ENCODE measurements around the gene ISG15. TPM values are rescaled to one million over a fixed set of nuclear protein-coding genes. Genes with fewer than 3 reads are reported as not detected.

The ISG15 gene
- total and polyA plus RNA-seq, 2 experiments from 2014 or later, result 62.3 to 89.6 TPM

DNA sequence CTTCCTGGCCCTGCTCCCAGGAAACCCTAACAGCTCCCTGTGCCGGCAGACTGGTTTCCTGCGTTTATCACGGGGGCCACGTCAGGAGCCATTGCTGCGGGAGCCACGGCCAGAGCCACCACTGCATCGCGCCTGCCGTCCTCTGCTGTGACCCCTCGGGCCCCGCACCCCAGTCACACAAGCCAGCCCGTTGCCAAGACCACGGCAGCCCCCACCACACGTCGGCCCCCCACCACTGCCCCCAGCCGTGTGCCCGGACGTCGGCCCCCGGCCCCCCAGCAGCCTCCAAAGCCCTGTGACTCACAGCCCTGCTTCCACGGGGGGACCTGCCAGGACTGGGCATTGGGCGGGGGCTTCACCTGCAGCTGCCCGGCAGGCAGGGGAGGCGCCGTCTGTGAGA is 34.7 kb downstream of the ISG15 start:
- Histone ChIP-seq H3K27me3 (no peaks in the 10 kb centered on the region), H2AFZ (no peak overlapping the region), H3K27ac (no peak overlapping the region), H3K36me3 (replicated peaks; ENCODE audit: insufficient read depth, low read depth) (no peaks in the 10 kb centered on the region), H3K4me1 (ENCODE audit: insufficient read depth) (no peaks in the 10 kb centered on the region), H3K4me3 (no peak overlapping the region), H3K4me2 (no peak overlapping the region), H3K79me2 (no peaks in the 10 kb centered on the region), H4K20me1 (ENCODE audit: insufficient read depth, poor library complexity, severe bottlenecking) (no peaks in the 10 kb centered on the region), H3K9me2 (replicated peaks; ENCODE audit: insufficient read depth) (no peaks in the 10 kb centered on the region), H3K9me3 (ENCODE audit: low read depth) (no peaks in the 10 kb centered on the region)
- DNase-seq (ENCODE audit: low spot score), result no peak
- 94% methylated on average over 3 of the region's 25 CpGs for WGBS (ENCODE audit: low lambda C conversion rate, missing lambda C conversion rate)
- no peak for TF ChIP-seq EZH2 (IDR thresholded peaks at IDR 0.05; ENCODE audit: borderline replicate concordance)
- TF ChIP-seq EZH2phosphoT487 (IDR thresholded peaks at IDR 0.05; ENCODE audit: low read depth, severe bottlenecking, unreplicated experiment), result no peak
- TF ChIP-seq CTCF (IDR thresholded peaks at IDR 0.05; ENCODE audit: poor library complexity), result no peak

DNA sequence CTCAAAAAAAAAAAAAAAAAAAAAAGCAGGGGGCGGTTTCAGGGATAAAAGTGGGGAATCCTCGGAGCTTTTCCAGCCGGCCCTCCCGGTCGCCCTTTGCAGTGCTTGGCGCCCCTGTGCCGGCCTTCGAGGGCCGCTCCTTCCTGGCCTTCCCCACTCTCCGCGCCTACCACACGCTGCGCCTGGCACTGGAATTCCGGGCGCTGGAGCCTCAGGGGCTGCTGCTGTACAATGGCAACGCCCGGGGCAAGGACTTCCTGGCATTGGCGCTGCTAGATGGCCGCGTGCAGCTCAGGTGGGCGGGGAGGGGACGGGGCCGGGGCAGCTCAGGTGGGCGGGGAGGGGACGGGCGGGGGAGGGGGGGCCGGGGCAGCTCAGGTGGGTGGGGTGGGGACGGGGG is 35.5 kb downstream of the ISG15 start:
- no peak overlapping the region for H3K4me3 ChIP-seq
- H3K27me3 ChIP-seq, result no peaks in the 10 kb centered on the region
- H3K9me3 ChIP-seq (ENCODE audit: low read depth), result no peaks in the 10 kb centered on the region
- no peak for DNase-seq (ENCODE audit: low spot score)
- H4K20me1 ChIP-seq (ENCODE audit: insufficient read depth, poor library complexity, severe bottlenecking), result no peaks in the 10 kb centered on the region
- H3K27ac ChIP-seq, result no peak overlapping the region
- no peak overlapping the region for H2AFZ ChIP-seq
- no peaks in the 10 kb centered on the region for H3K4me1 ChIP-seq (ENCODE audit: insufficient read depth)
- 97% methylated on average over 20 of the region's 28 CpGs for WGBS (ENCODE audit: low lambda C conversion rate, missing lambda C conversion rate)
- H3K4me2 ChIP-seq, result no peak overlapping the region
- TF ChIP-seq CTCF (IDR thresholded peaks at IDR 0.05; ENCODE audit: poor library complexity), result no peak
- no peak for TF ChIP-seq EZH2 (IDR thresholded peaks at IDR 0.05; ENCODE audit: borderline replicate concordance)
- no peak for TF ChIP-seq EZH2phosphoT487 (IDR thresholded peaks at IDR 0.05; ENCODE audit: low read depth, severe bottlenecking, unreplicated experiment)
- H3K79me2 ChIP-seq, result no peaks in the 10 kb centered on the region
- H3K36me3 ChIP-seq (replicated peaks; ENCODE audit: insufficient read depth, low read depth), result no peaks in the 10 kb centered on the region
- no peaks in the 10 kb centered on the region for H3K9me2 ChIP-seq (replicated peaks; ENCODE audit: insufficient read depth)

DNA sequence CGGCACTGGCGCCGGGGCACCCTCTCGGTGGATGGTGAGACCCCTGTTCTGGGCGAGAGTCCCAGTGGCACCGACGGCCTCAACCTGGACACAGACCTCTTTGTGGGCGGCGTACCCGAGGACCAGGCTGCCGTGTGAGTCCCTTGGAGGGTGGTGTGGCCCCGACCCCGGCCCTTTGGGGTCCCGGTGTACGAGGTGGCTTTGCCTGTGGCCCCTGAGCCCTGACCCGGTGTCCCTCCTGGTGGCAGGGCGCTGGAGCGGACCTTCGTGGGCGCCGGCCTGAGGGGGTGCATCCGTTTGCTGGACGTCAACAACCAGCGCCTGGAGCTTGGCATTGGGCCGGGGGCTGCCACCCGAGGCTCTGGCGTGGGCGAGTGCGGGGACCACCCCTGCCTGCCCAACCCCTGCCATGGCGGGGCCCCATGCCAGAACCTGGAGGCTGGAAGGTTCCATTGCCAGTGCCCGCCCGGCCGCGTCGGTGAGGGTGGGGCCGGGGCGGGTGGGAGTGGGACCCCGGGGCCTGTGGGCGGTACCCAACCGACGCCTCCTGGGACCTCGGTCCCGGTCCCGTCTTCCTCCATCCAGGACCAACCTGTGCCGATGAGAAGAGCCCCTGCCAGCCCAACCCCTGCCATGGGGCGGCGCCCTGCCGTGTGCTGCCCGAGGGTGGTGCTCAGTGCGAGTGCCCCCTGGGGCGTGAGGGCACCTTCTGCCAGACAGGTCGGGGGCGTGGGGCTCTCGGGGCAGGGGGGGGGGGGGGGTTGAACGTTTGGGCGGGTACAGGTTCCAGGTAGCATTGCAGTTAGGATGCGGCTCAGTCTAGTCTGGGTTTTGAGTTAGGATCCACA is 36.2 kb downstream of the ISG15 start:
- H3K36me3 ChIP-seq (replicated peaks; ENCODE audit: insufficient read depth, low read depth), result no peaks in the 10 kb centered on the region
- WGBS (ENCODE audit: low lambda C conversion rate, missing lambda C conversion rate), result 97% methylated on average over 52 of the region's 57 CpGs
- H3K27ac ChIP-seq, result no peak overlapping the region
- no peak overlapping the region for H3K4me3 ChIP-seq
- TF ChIP-seq EZH2phosphoT487 (IDR thresholded peaks at IDR 0.05; ENCODE audit: low read depth, severe bottlenecking, unreplicated experiment), result no peak
- TF ChIP-seq EZH2 (IDR thresholded peaks at IDR 0.05; ENCODE audit: borderline replicate concordance), result no peak
- no peak for TF ChIP-seq CTCF (IDR thresholded peaks at IDR 0.05; ENCODE audit: poor library complexity)
- H3K4me2 ChIP-seq, result no peak overlapping the region
- no peaks in the 10 kb centered on the region for H3K4me1 ChIP-seq (ENCODE audit: insufficient read depth)
- no peaks in the 10 kb centered on the region for H3K9me2 ChIP-seq (replicated peaks; ENCODE audit: insufficient read depth)
- H2AFZ ChIP-seq, result no peak overlapping the region
- H3K27me3 ChIP-seq, result no peaks in the 10 kb centered on the region
- DNase-seq (ENCODE audit: low spot score), result no peak
- H3K9me3 ChIP-seq (ENCODE audit: low read depth), result no peaks in the 10 kb centered on the region
- H3K79me2 ChIP-seq, result no peaks in the 10 kb centered on the region
- no peaks in the 10 kb centered on the region for H4K20me1 ChIP-seq (ENCODE audit: insufficient read depth, poor library complexity, severe bottlenecking)

All from hepatocyte (in vitro differentiated cells).